ENCODE data around the gene PSMA6.

Gene PSMA6

DNA sequence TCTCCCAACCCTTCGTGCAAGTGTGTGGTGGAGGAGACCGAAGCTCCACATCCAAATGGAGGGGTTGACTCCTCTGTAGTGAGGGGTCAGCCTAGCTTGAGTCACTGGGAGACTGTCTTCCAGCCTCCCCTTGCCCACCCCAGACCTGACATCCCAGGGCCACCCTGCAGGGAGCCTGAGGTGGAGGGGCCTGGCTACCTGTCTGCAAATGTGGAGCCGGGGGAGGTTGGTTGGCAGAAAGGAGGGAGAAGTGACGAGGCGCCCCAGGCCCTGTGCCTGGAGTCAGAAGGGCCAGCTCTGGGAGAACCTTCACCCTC is 74.8 kb downstream of the PSMA6 start:
- no peak overlapping the region for H3K27ac ChIP-seq (ENCODE audit: extremely low read depth, low read depth, low read length)

More for the DNA sequence above, 74.8 kb downstream of the PSMA6 start:
- Histone ChIP-seq H3K9me3 (ENCODE audit: control insufficient read depth, insufficient read depth, low read depth, low read length) (no peaks in the 10 kb centered on the region), H3K4me3 (ENCODE audit: low read depth, low read length) (no peak overlapping the region), H3K4me1 (ENCODE audit: control insufficient read depth, insufficient read depth, low read length) (no peaks in the 10 kb centered on the region), H3K36me3 (ENCODE audit: control insufficient read depth in 2 of 2, insufficient read depth in 1 of 2, low read length in 2 of 2) (no peaks in the 10 kb centered on the region)
- POLR2A ChIA-PET, result no interaction called here
- CTCF ChIA-PET, result no interaction called here
- TF ChIP-seq ZNF433 (tag by site-specific recombination; IDR thresholded peaks at IDR 0.05; ENCODE audit: low read depth), result no peak
- TF ChIP-seq SP2 (tag by site-specific recombination; IDR thresholded peaks at IDR 0.05), result no peak
- TF ChIP-seq PRDM2 (tag by site-specific recombination; IDR thresholded peaks at IDR 0.05; ENCODE audit: borderline replicate concordance), result no peak
- TF ChIP-seq ZNF555 (tag by site-specific recombination; conservative IDR thresholded peaks at IDR 0.05), result no peak
- TF ChIP-seq ZNF311 (tag by site-specific recombination; IDR thresholded peaks at IDR 0.05; ENCODE audit: borderline replicate concordance), result no peak
- TF ChIP-seq ZBTB17 (tag by site-specific recombination; IDR thresholded peaks at IDR 0.05), result no peak
- no peak for TF ChIP-seq ZNF169 (tag by site-specific recombination; IDR thresholded peaks at IDR 0.05)
- no peak for TF ChIP-seq ZNF677 (tag by site-specific recombination; IDR thresholded peaks at IDR 0.05)
- no peak for TF ChIP-seq ZNF302 (tag by site-specific recombination; IDR thresholded peaks at IDR 0.05; ENCODE audit: low read depth)
- no peak for TF ChIP-seq ZNF423 (tag by site-specific recombination; IDR thresholded peaks at IDR 0.05)
- no peak for TF ChIP-seq SETDB1 (IDR thresholded peaks at IDR 0.05; ENCODE audit: insufficient read length, low read length)
